ENCODE data around the gene C19orf44.

GRCh38 chr19:16542045-16542909 lies 46.1 kb downstream of the C19orf44 start, which contains the start of gene CHERP:
- TF ChIP-seq CTCF (IDR thresholded peaks at IDR 0.05) (no peak), POLR2A (IDR thresholded peaks at IDR 0.05) (peak in 1 of 2 donors; percentile 88)

Data from thyroid gland (tissue), 4 donors.